ENCODE results near the gene RCAN2. TPM values are rescaled to one million over a fixed set of nuclear protein-coding genes. Genes with fewer than 3 reads are reported as not detected.

RCAN2 gene
- total and polyA plus RNA-seq, 2 donors (not counting 1 experiment from before 2014, with no cell fraction given) = not detected

GRCh38 chr6:46293641-46294316, 197.5 kb downstream of the RCAN2 start:
- H2AFZ ChIP-seq (ENCODE audit: insufficient read depth, low read depth, low read length, poor library complexity, severe bottlenecking) = no peak overlapping the region
- no peaks in the 10 kb centered on the region for H4K20me1 ChIP-seq (ENCODE audit: control insufficient read depth, insufficient read depth, low read length, poor library complexity, severe bottlenecking)
- H3K79me2 ChIP-seq (ENCODE audit: control insufficient read depth, insufficient read depth, low read length) = no peaks in the 10 kb centered on the region
- H3K9me3 Mint-ChIP-seq (ENCODE audit: insufficient read depth) = no peaks in the 10 kb centered on the region
- DNase-seq (no peak), ATAC-seq (ENCODE audit: low read depth) (no peak)
- POLR2A ChIA-PET = no interaction called here
- no peak overlapping the region for H3K4me2 ChIP-seq (replicated peaks; ENCODE audit: low read depth, low read length, poor library complexity, severe bottlenecking)
- no peak overlapping the region for H3K27ac Mint-ChIP-seq
- H3K27me3 ChIP-seq (replicated peaks in 1 of 4; ENCODE audit: control extremely low read depth in 1 of 4, control insufficient read depth in 3 of 4, insufficient read depth in 4 of 4, low read length in 3 of 4) = no peaks in the 10 kb centered on the region
- no CpG with 5 or more reads among the region's 5 CpGs for WGBS (ENCODE audit: insufficient coverage)
- CTCF ChIA-PET = interaction anchor here (0.5 kb wide), 1 partner anchor 203 kb away, joined by 5 read pairs; no protein-coding TSS in a partner anchor
- no peak overlapping the region for H3K27ac ChIP-seq (ENCODE audit: low read length in 2 of 2)
- TF ChIP-seq, protein P1, sequence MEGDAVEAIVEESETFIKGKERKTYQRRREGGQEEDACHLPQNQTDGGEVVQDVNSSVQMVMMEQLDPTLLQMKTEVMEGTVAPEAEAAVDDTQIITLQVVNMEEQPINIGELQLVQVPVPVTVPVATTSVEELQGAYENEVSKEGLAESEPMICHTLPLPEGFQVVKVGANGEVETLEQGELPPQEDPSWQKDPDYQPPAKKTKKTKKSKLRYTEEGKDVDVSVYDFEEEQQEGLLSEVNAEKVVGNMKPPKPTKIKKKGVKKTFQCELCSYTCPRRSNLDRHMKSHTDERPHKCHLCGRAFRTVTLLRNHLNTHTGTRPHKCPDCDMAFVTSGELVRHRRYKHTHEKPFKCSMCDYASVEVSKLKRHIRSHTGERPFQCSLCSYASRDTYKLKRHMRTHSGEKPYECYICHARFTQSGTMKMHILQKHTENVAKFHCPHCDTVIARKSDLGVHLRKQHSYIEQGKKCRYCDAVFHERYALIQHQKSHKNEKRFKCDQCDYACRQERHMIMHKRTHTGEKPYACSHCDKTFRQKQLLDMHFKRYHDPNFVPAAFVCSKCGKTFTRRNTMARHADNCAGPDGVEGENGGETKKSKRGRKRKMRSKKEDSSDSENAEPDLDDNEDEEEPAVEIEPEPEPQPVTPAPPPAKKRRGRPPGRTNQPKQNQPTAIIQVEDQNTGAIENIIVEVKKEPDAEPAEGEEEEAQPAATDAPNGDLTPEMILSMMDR (IDR thresholded peaks at IDR 0.05) = no peak
- TF ChIP-seq EZH2 (IDR thresholded peaks at IDR 0.05; ENCODE audit: borderline replicate concordance, insufficient read depth, low read depth, low read length, poor library complexity, severe bottlenecking) = no peak
- H3K4me1 Mint-ChIP-seq = peaks cover 4% of the 10 kb centered on the region
- no peak overlapping the region for H3K9ac ChIP-seq (ENCODE audit: low read length)
- H3K36me3 ChIP-seq (replicated peaks in 1 of 2; ENCODE audit: control extremely low read depth in 1 of 2, control insufficient read depth in 1 of 2, extremely low read depth in 1 of 2, insufficient read depth in 2 of 2, low read length in 1 of 2) = no peaks in the 10 kb centered on the region
- H3K27me3 Mint-ChIP-seq = peaks cover 12% of the 10 kb centered on the region
- intact Hi-C loops (cut with micrococcal nuclease) = no loop called here
- peaks cover 0 to 1% (median 0%) of the 10 kb centered on the region in 3 donors for H3K9me3 ChIP-seq (ENCODE audit: control extremely low read depth in 1 of 3, control insufficient read depth in 2 of 3, insufficient read depth in 1 of 3, low read length in 2 of 3)
- H3K4me3 ChIP-seq (ENCODE audit: control extremely low read depth in 1 of 5, extremely low read depth in 1 of 5, insufficient read depth in 1 of 5, low read depth in 2 of 5, low read length in 4 of 5) = no peak overlapping the region
- no peak overlapping the region for H3K4me3 Mint-ChIP-seq
- no peaks in the 10 kb centered on the region for H3K4me1 ChIP-seq (ENCODE audit: control insufficient read depth in 2 of 2, insufficient read depth in 2 of 2, low read length in 2 of 2)

GRCh38 chr6:46291880-46292279, 199.4 kb downstream of the RCAN2 start:
- Histone ChIP-seq H2AFZ (ENCODE audit: insufficient read depth, low read depth, low read length, poor library complexity, severe bottlenecking) (no peak overlapping the region), H3K9ac (ENCODE audit: low read length) (no peak overlapping the region), H4K20me1 (ENCODE audit: control insufficient read depth, insufficient read depth, low read length, poor library complexity, severe bottlenecking) (no peaks in the 10 kb centered on the region), H3K4me3 (ENCODE audit: control extremely low read depth in 1 of 5, extremely low read depth in 1 of 5, insufficient read depth in 1 of 5, low read depth in 2 of 5, low read length in 4 of 5) (no peak overlapping the region), H3K36me3 (replicated peaks in 1 of 2; ENCODE audit: control extremely low read depth in 1 of 2, control insufficient read depth in 1 of 2, extremely low read depth in 1 of 2, insufficient read depth in 2 of 2, low read length in 1 of 2) (no peaks in the 10 kb centered on the region), H3K4me1 (ENCODE audit: control insufficient read depth in 2 of 2, insufficient read depth in 2 of 2, low read length in 2 of 2) (no peaks in the 10 kb centered on the region), H3K27ac (ENCODE audit: low read length in 2 of 2) (no peak overlapping the region), H3K9me3 (ENCODE audit: control extremely low read depth in 1 of 3, control insufficient read depth in 2 of 3, insufficient read depth in 1 of 3, low read length in 2 of 3) (no peaks in the 10 kb centered on the region), H3K79me2 (ENCODE audit: control insufficient read depth, insufficient read depth, low read length) (no peaks in the 10 kb centered on the region), H3K4me2 (replicated peaks; ENCODE audit: low read depth, low read length, poor library complexity, severe bottlenecking) (no peak overlapping the region), H3K27me3 (replicated peaks in 1 of 4; ENCODE audit: control extremely low read depth in 1 of 4, control insufficient read depth in 3 of 4, insufficient read depth in 4 of 4, low read length in 3 of 4) (no peaks in the 10 kb centered on the region)
- intact Hi-C loops (cut with micrococcal nuclease) = no loop called here
- WGBS (ENCODE audit: insufficient coverage) = no CpG with 5 or more reads among the region's 2 CpGs
- no peak for ATAC-seq (ENCODE audit: low read depth)
- Mint-ChIP-seq H3K27me3 (peaks cover 8% of the 10 kb centered on the region), H3K4me1 (peaks cover 7% of the 10 kb centered on the region), H3K9me3 (ENCODE audit: insufficient read depth) (no peaks in the 10 kb centered on the region), H3K4me3 (no peak overlapping the region), H3K27ac (no peak overlapping the region)
- no peak for TF ChIP-seq EZH2 (IDR thresholded peaks at IDR 0.05; ENCODE audit: borderline replicate concordance, insufficient read depth, low read depth, low read length, poor library complexity, severe bottlenecking)
- CTCF ChIA-PET = no interaction called here
- POLR2A ChIA-PET = no interaction called here
- no peak for DNase-seq

All from B cell (primary cell).